ENCODE data around the gene SPRR3. TPM values are rescaled to one million over a fixed set of nuclear protein-coding genes. Genes with fewer than 3 reads are reported as not detected.

The SPRR3 gene
- total and polyA plus RNA-seq, 2 experiments from 2014 or later: not detected

- no peak for ATAC-seq
- H3K27ac ChIP-seq (ENCODE audit: low read depth): no peak overlapping the region
Measured at GRCh38 chr1:152954436-152954835, 47.1 kb upstream of the SPRR3 start.

GRCh38 chr1:152957561-152957960 is 44.0 kb upstream of the SPRR3 start:
- H3K4me1 Mint-ChIP-seq: no peaks in the 10 kb centered on the region
- ATAC-seq: no peak
- no peak for TF ChIP-seq CTCF (conservative IDR thresholded peaks at IDR 0.05; ENCODE audit: low read depth in 2 of 2)
- no peak for TF ChIP-seq NANOG (IDR thresholded peaks at IDR 0.05; ENCODE audit: borderline replicate concordance)
- TF ChIP-seq STAT1 (IDR thresholded peaks at IDR 0.05; ENCODE audit: unreplicated experiment): no peak
- TF ChIP-seq REST (IDR thresholded peaks at IDR 0.05; ENCODE audit: unreplicated experiment): no peak
- TF ChIP-seq ZNF462 (CRISPR knock-in tag; IDR thresholded peaks at IDR 0.05): no peak
- no peak for TF ChIP-seq POLR2AphosphoS5 (IDR thresholded peaks at IDR 0.05; ENCODE audit: low read depth)
- TF ChIP-seq JUNB (IDR thresholded peaks at IDR 0.05; ENCODE audit: unreplicated experiment): no peak
- no peak for TF ChIP-seq EZH2 (IDR thresholded peaks at IDR 0.05; ENCODE audit: low read depth, unreplicated experiment)
- no peak for TF ChIP-seq ZNF331 (CRISPR knock-in tag; IDR thresholded peaks at IDR 0.05; ENCODE audit: low read depth)
- no peak for TF ChIP-seq CREB1 (CRISPR knock-in tag; IDR thresholded peaks at IDR 0.05; ENCODE audit: low read depth)

More at GRCh38 chr1:152954436-152954835, 47.1 kb upstream of the SPRR3 start:
- no peaks in the 10 kb centered on the region for H3K4me1 Mint-ChIP-seq
- TF ChIP-seq POLR2AphosphoS5 (IDR thresholded peaks at IDR 0.05; ENCODE audit: low read depth): no peak
- TF ChIP-seq ZNF331 (CRISPR knock-in tag; IDR thresholded peaks at IDR 0.05; ENCODE audit: low read depth): no peak
- Histone ChIP-seq H3K36me3 (ENCODE audit: insufficient read depth) (no peaks in the 10 kb centered on the region), H3K4me1 (ENCODE audit: insufficient read depth) (no peaks in the 10 kb centered on the region), H2AFZ (no peak overlapping the region), H3F3A (replicated peaks; ENCODE audit: low read depth) (no peaks in the 10 kb centered on the region), H3K9me2 (ENCODE audit: insufficient read depth) (no peaks in the 10 kb centered on the region), H3K4me3 (no peak overlapping the region), H3K4me2 (no peak overlapping the region), H3K79me2 (replicated peaks; ENCODE audit: insufficient read depth) (no peaks in the 10 kb centered on the region), H4K20me1 (replicated peaks; ENCODE audit: insufficient read depth) (no peaks in the 10 kb centered on the region), H3K27me3 (ENCODE audit: insufficient read depth) (no peaks in the 10 kb centered on the region)
- no peak for DNase-seq (ENCODE audit: low spot score)
- H3K4me3 Mint-ChIP-seq: no peak overlapping the region
- no peak overlapping the region for H3K27ac Mint-ChIP-seq
- H3K36me3 Mint-ChIP-seq (ENCODE audit: low read depth): no peaks in the 10 kb centered on the region; the same call in 2 of the 3 replicates
- peaks cover 4% of the 10 kb centered on the region for H3K27me3 Mint-ChIP-seq (ENCODE audit: insufficient read depth, low read depth, poor library complexity)
- 0 out of 3 replicates have a peak, but pooled peaks cover 4% of the 10 kb centered on the region for H3K9me3 Mint-ChIP-seq

More at GRCh38 chr1:152957561-152957960, 44.0 kb upstream of the SPRR3 start:
- no peaks in the 10 kb centered on the region for H3K79me2 ChIP-seq (replicated peaks; ENCODE audit: insufficient read depth)
- no peak for DNase-seq (ENCODE audit: low spot score)
- no peaks in the 10 kb centered on the region for H3K9me2 ChIP-seq (ENCODE audit: insufficient read depth)
- no peak overlapping the region for H3K4me3 ChIP-seq
- H2AFZ ChIP-seq: no peak overlapping the region
- Mint-ChIP-seq H3K36me3 (ENCODE audit: low read depth) (no peaks in the 10 kb centered on the region; the same call in 2 of the 3 replicates), H3K27me3 (ENCODE audit: insufficient read depth, low read depth, poor library complexity) (no peaks in the 10 kb centered on the region), H3K4me3 (no peak overlapping the region), H3K27ac (no peak overlapping the region), H3K9me3 (0 out of 3 replicates have a peak, but pooled peaks cover 4% of the 10 kb centered on the region)
- no peaks in the 10 kb centered on the region for H3F3A ChIP-seq (replicated peaks; ENCODE audit: low read depth)
- H3K4me1 ChIP-seq (ENCODE audit: insufficient read depth): no peaks in the 10 kb centered on the region
- no peaks in the 10 kb centered on the region for H3K27me3 ChIP-seq (ENCODE audit: insufficient read depth)
- no peaks in the 10 kb centered on the region for H3K36me3 ChIP-seq (ENCODE audit: insufficient read depth)
- no peak overlapping the region for H3K27ac ChIP-seq (ENCODE audit: low read depth)
- no peak overlapping the region for H3K4me2 ChIP-seq
- no peaks in the 10 kb centered on the region for H4K20me1 ChIP-seq (replicated peaks; ENCODE audit: insufficient read depth)
